ENCODE data around the gene RBBP8. TPM values are rescaled to one million over a fixed set of nuclear protein-coding genes. Genes with fewer than 3 reads are reported as not detected.

RBBP8 gene
- total RNA-seq, 2 donors from 2014 or later, result 9.7 to 10.2 TPM

DNA sequence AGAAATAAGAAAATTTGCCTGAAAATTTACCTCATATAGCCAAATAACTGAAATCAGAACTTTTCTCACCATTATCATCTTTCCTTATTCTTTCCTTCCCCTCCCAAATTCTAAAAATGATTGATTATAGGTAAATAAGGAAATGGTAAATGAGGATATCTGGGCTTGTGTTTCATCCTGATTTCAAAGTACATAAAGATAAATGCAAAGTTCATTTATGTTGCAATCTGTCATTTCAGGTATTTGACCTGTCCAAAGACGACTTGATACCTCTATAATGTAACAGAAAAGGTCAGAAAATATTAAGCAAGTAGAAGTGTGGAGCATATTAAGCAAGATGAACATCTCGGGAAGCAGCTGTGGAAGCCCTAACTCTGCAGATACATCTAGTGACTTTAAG lies 3.4 kb downstream of the RBBP8 start:
- ATAC-seq (ENCODE audit: insufficient number of reproducible peaks, low FRiP score, low read depth) (no peak), DNase-seq (ENCODE audit: low spot score) (no peak)
- H3K27me3 ChIP-seq (replicated peaks; ENCODE audit: insufficient read depth), result no peaks in the 10 kb centered on the region
- no peaks in the 10 kb centered on the region for H3K9me3 ChIP-seq
- no peak overlapping the region for H3K4me3 ChIP-seq
- H3K4me1 ChIP-seq (ENCODE audit: control insufficient read depth in 1 of 2, low read depth in 2 of 2), result no peaks in the 10 kb centered on the region
- H3K36me3 ChIP-seq, result no peaks in the 10 kb centered on the region
- TF ChIP-seq, protein P1, sequence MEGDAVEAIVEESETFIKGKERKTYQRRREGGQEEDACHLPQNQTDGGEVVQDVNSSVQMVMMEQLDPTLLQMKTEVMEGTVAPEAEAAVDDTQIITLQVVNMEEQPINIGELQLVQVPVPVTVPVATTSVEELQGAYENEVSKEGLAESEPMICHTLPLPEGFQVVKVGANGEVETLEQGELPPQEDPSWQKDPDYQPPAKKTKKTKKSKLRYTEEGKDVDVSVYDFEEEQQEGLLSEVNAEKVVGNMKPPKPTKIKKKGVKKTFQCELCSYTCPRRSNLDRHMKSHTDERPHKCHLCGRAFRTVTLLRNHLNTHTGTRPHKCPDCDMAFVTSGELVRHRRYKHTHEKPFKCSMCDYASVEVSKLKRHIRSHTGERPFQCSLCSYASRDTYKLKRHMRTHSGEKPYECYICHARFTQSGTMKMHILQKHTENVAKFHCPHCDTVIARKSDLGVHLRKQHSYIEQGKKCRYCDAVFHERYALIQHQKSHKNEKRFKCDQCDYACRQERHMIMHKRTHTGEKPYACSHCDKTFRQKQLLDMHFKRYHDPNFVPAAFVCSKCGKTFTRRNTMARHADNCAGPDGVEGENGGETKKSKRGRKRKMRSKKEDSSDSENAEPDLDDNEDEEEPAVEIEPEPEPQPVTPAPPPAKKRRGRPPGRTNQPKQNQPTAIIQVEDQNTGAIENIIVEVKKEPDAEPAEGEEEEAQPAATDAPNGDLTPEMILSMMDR (IDR thresholded peaks at IDR 0.05), result no peak
- H3K27ac ChIP-seq, result no peak overlapping the region

DNA sequence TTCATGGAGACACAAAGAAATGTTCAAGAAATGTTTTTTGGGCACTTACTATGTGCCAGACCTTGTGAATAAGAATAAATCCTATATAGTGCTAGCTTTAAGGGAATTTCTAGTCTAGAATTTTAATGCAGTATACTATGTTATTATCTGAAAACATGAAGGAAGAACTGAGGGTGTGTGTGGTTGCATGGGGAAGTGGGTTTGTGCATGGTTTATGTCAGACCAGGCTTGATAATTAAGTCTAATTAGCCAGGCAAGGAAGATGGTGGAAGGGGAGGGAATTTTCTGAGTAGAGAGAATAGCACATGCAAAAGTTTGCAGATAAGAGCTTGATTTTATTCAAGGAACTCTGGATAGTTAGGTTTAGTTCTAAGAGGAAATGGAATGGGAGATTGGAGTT lies 6.5 kb downstream of the RBBP8 start:
- ATAC-seq (ENCODE audit: insufficient number of reproducible peaks, low FRiP score, low read depth), result no peak

DNA sequence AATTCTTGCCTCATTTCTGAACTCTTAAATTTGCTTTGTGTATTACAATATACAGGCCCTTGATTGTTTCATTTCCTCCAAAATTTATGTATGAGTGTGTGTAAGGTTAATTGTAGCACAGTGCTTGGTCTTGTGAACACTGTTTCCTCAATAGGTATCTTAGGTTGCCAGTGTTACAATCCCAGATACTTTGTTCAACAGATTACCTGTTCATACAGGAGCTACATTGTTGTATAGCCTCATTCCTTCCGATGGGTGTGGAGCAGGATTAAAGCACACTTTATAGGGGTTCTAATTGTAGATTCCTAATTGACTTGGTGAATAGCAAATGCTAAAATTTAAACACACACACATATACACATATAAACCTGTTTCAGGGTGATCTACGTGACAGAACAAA lies 10.7 kb downstream of the RBBP8 start:
- ATAC-seq (ENCODE audit: insufficient number of reproducible peaks, low FRiP score, low read depth), result no peak
- Histone ChIP-seq H3K4me1 (ENCODE audit: control insufficient read depth in 1 of 2, low read depth in 2 of 2) (no peaks in the 10 kb centered on the region), H3K9me3 (no peaks in the 10 kb centered on the region), H3K27me3 (replicated peaks; ENCODE audit: insufficient read depth) (no peaks in the 10 kb centered on the region), H3K27ac (no peak overlapping the region), H3K36me3 (no peaks in the 10 kb centered on the region), H3K4me3 (no peak overlapping the region)
- TF ChIP-seq, protein P1 (IDR thresholded peaks at IDR 0.05), result no peak
- no peak for DNase-seq (ENCODE audit: low spot score)

More for the DNA sequence above, 6.5 kb downstream of the RBBP8 start:
- H3K36me3 ChIP-seq, result no peaks in the 10 kb centered on the region
- H3K27ac ChIP-seq, result no peak overlapping the region
- H3K27me3 ChIP-seq (replicated peaks; ENCODE audit: insufficient read depth), result no peaks in the 10 kb centered on the region
- DNase-seq (ENCODE audit: low spot score), result no peak
- no peaks in the 10 kb centered on the region for H3K4me1 ChIP-seq (ENCODE audit: control insufficient read depth in 1 of 2, low read depth in 2 of 2)
- TF ChIP-seq, protein P1 (IDR thresholded peaks at IDR 0.05), result no peak
- no peak overlapping the region for H3K4me3 ChIP-seq
- no peaks in the 10 kb centered on the region for H3K9me3 ChIP-seq

DNA sequence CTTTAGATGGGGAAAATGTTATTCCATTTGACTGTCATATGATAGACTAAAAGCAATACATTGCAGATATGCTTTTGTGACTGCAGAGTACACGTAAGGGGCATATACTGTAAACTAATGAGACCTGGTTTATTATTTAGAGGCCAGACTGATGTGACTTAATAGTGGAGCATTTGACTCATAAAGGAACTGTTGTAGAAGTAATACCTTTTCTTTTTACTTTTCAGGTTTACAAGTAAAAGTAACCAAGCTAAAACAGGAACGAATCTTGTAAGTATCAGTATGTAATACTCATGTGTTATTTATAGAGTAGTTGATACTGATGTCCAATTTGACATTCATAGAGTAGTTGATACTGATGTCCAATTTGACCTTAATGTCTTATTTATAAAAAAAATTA lies 13.1 kb downstream of the RBBP8 start:
- no peaks in the 10 kb centered on the region for H3K27me3 ChIP-seq (replicated peaks; ENCODE audit: insufficient read depth)
- H3K27ac ChIP-seq, result no peak overlapping the region
- H3K4me3 ChIP-seq, result no peak overlapping the region
- no peaks in the 10 kb centered on the region for H3K36me3 ChIP-seq
- ATAC-seq (ENCODE audit: insufficient number of reproducible peaks, low FRiP score, low read depth) (no peak), DNase-seq (ENCODE audit: low spot score) (no peak)
- TF ChIP-seq, protein P1 (IDR thresholded peaks at IDR 0.05), result no peak
- no peaks in the 10 kb centered on the region for H3K4me1 ChIP-seq (ENCODE audit: control insufficient read depth in 1 of 2, low read depth in 2 of 2)
- no peaks in the 10 kb centered on the region for H3K9me3 ChIP-seq

DNA sequence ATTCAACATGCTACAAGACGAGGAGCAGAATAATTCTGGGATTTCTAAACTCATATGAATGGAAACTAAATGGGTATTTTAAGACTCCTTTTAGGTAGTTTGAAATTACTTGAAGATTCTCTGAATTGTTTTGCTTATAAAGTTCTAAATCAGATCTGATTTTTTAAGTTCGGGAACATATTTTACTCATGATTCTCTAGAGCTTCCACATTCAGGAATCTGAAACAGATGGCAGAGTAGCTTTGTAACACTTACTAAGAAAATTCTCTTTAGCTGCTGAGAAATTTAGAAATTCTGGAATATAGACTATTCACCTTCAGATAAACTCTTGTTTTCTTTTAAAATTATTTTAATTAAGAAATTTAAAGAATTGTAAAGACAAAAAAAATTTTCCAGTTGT lies 13.7 kb downstream of the RBBP8 start:
- no peaks in the 10 kb centered on the region for H3K27me3 ChIP-seq (replicated peaks; ENCODE audit: insufficient read depth)
- DNase-seq (ENCODE audit: low spot score), result no peak
- H3K4me1 ChIP-seq (ENCODE audit: control insufficient read depth in 1 of 2, low read depth in 2 of 2), result no peaks in the 10 kb centered on the region
- TF ChIP-seq, protein P1 (IDR thresholded peaks at IDR 0.05), result no peak
- H3K9me3 ChIP-seq, result no peaks in the 10 kb centered on the region
- ATAC-seq (ENCODE audit: insufficient number of reproducible peaks, low FRiP score, low read depth), result no peak
- no peak overlapping the region for H3K27ac ChIP-seq
- H3K36me3 ChIP-seq, result no peaks in the 10 kb centered on the region
- no peak overlapping the region for H3K4me3 ChIP-seq
